Measurements from ENCODE around the gene HSD3B7. TPM values are rescaled to one million over a fixed set of nuclear protein-coding genes. Genes with fewer than 3 reads are reported as not detected.

Gene HSD3B7
- total RNA-seq, 4 donors from 2014 or later, result 12.4 to 29.8 (median 19.0) TPM

DNA sequence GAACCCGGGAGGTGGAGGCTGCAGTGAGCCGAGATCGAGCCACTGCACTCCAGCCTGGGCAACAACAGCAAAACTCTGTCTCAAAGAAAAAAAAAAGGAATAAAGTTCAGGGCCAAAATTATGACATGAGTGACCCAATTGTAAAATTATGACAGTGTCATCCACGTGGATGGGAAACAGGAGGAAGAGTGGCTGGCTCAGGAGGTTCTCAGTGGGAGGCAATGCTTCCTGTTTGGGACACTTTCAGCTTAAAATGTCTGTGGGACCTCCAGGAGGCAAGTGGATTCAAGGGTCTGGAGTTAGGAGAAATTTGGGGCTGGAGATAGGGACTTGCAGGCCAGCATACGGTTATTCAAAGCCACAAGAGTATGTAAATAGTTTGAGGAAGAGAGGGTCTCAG lies 40.3 kb downstream of the HSD3B7 start:
- no peak for TF ChIP-seq POLR2A (IDR thresholded peaks at IDR 0.05)
- TF ChIP-seq, protein P1, sequence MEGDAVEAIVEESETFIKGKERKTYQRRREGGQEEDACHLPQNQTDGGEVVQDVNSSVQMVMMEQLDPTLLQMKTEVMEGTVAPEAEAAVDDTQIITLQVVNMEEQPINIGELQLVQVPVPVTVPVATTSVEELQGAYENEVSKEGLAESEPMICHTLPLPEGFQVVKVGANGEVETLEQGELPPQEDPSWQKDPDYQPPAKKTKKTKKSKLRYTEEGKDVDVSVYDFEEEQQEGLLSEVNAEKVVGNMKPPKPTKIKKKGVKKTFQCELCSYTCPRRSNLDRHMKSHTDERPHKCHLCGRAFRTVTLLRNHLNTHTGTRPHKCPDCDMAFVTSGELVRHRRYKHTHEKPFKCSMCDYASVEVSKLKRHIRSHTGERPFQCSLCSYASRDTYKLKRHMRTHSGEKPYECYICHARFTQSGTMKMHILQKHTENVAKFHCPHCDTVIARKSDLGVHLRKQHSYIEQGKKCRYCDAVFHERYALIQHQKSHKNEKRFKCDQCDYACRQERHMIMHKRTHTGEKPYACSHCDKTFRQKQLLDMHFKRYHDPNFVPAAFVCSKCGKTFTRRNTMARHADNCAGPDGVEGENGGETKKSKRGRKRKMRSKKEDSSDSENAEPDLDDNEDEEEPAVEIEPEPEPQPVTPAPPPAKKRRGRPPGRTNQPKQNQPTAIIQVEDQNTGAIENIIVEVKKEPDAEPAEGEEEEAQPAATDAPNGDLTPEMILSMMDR (IDR thresholded peaks at IDR 0.05), result no peak
- no peak for DNase-seq (ENCODE audit: low spot score in 2 of 2)
- intact Hi-C loops (cut with DNase I; ENCODE audit: low total_unique reads), result no loop called here
- no peak overlapping the region for H3K4me3 ChIP-seq (ENCODE audit: low read depth, poor library complexity, severe bottlenecking)
- WGBS, 2 donors, result 76 to 77% methylated on average over 5 of the region's 5 CpGs

DNA sequence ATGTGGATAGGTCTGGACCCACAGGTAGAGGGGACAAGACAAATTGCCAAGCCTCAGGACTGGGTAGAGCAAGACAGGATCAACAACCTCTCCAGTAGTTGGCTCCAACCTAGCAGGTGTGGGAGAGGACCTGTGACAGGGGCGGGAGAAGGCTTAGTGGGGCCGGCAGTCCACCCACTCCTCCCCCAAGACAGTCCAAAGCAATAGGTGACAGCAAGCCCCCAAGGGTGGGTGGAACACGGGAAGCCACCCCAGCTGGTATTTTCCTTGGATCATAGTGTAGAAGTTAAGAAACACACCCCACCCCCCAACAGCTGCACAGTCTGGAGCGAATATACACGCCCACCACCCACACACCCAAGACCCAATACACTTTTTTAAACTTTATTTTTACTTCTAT lies 44.3 kb downstream of the HSD3B7 start:
- intact Hi-C loops (cut with DNase I; ENCODE audit: low total_unique reads), result no loop called here
- 64 to 68% methylated on average over 5 of the region's 5 CpGs for WGBS, 2 donors
- DNase-seq (ENCODE audit: low spot score in 2 of 2), result no peak
- H3K4me3 ChIP-seq (ENCODE audit: low read depth, poor library complexity, severe bottlenecking), result no peak overlapping the region
- TF ChIP-seq POLR2A (IDR thresholded peaks at IDR 0.05), result no peak
- TF ChIP-seq, protein P1 (IDR thresholded peaks at IDR 0.05), result no peak

DNA sequence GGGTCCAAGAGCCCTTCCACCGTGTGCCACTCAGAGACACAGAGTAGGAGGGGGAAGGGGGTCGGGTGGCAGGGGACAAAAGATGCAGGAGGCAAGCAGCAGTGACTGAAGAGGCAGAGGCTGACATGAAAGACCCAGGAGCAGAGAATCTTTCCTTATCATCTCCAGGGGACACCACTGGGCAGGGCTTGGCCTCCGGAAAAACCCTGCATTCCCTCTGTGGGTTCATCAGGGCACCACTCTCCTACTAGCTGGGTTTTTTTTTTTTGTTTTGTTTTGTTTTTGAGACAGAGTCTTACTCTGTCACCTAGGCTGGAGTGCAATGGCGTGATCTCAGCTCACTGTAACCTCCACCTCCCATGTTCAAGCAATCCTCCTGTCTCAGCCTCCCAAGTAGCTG lies 46.3 kb downstream of the HSD3B7 start:
- no peak for TF ChIP-seq POLR2A (IDR thresholded peaks at IDR 0.05)
- H3K4me3 ChIP-seq (ENCODE audit: low read depth, poor library complexity, severe bottlenecking), result no peak overlapping the region
- 82 to 86% methylated on average over 4 of the region's 4 CpGs for WGBS, 2 donors
- no peak for DNase-seq (ENCODE audit: low spot score in 2 of 2)
- intact Hi-C loops (cut with DNase I; ENCODE audit: low total_unique reads), result no loop called here

DNA sequence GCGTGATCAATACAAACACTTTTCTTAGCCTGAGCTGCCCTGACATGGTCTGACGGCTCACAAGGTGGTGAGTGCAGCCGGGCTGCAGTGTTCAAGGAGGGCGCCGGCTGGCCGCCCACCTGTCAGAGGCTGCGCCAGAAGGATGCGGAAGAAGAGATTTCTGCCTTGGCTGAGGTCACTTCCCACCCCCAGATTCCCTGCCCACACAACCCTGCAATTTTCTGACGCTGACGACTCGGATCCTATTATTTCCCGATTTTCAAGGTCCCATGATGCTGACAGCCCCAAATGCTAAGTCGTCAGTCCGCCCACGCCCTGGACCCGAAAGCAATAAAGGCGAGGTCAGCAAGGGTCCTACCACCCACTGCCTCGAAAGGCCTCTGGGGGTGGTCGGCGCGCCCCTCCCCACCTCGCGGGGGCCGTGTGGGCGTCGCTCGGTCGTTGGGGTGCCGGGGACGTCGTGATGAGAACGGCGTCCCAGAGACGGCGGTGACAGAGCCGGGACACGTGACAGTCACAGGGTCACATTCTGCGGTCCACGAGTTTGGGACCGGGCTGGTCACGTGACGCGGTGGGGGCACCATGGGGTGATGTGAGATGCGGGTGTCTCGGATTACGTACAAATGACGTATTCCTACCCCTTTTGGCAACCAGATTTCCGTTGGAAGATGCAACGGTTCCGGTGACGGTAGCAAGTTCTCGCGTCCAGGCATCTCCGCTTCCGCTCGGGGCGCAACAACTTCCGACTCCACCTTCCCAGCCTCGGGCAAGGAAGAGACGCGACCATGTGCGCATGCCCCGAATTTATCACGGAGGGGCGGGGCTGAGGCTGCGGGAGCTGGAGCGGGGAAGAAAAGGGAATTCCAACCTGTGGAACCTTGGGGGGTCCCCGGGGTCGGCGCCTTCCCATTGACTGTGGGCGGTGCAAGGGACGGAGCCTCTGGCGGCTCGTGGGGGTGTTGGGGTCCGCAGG lies 48.0 kb downstream of the HSD3B7 start, which contains the start of gene STX4:
TSS of gene STX4 (plus strand) at position 823 of the 973 bp plus-strand sequence. CDS start 248 bp downstream, outside the sequence.
- intact Hi-C loops (cut with DNase I; ENCODE audit: low total_unique reads), result no loop called here
- peak; percentile 98 to 100 for DNase-seq (ENCODE audit: low spot score in 2 of 2)
- WGBS, 2 donors, result 1% methylated on average over 31 to 74 of the region's 75 CpGs
- TF ChIP-seq, protein P1 (IDR thresholded peaks at IDR 0.05), result no peak
- TF ChIP-seq POLR2A (IDR thresholded peaks at IDR 0.05), result no peak
- peak within 1 kb of the TSS; percentile 93 for H3K4me3 ChIP-seq (ENCODE audit: low read depth, poor library complexity, severe bottlenecking)

DNA sequence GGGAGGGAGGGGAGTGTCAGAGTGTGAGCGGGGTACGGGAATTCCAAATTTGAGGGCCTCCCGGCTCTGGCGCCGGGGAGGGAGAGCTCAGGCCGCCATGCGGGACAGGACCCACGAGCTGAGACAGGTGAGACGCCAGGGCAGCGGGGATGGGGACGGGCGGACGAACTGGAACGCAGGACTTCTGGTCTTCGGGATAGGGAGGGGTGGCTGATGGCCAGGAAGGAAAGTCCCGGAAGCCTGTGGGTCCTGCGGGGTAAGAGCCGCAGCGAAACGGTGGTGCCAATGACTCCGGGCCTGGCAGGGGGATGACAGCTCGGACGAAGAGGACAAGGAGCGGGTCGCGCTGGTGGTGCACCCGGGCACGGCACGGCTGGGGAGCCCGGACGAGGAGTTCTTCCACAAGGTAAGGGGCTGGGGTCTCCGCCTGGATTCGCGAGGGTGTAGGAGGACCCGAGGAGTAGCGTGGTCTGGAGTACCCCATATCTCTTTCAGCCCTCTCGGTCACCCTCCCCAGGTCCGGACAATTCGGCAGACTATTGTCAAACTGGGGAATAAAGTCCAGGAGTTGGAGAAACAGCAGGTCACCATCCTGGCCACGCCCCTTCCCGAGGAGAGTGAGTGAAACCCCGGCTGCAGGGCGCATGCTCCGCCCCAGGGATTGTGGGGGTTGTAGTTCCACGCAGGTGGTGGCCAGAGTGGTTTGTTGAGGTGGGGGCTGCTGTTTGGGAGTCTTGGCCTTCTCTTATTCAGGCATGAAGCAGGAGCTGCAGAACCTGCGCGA lies 48.9 kb downstream of the HSD3B7 start:
- H3K4me3 ChIP-seq (ENCODE audit: low read depth, poor library complexity, severe bottlenecking), result peak overlapping the region; percentile 93
- TF ChIP-seq, protein P1 (IDR thresholded peaks at IDR 0.05), result no peak
- no peak for TF ChIP-seq POLR2A (IDR thresholded peaks at IDR 0.05)
- 1% methylated on average over 44 to 46 of the region's 47 CpGs for WGBS, 2 donors
- intact Hi-C loops (cut with DNase I; ENCODE audit: low total_unique reads), result no loop called here
- peak; percentile 92 to 98 for DNase-seq (ENCODE audit: low spot score in 2 of 2)

DNA sequence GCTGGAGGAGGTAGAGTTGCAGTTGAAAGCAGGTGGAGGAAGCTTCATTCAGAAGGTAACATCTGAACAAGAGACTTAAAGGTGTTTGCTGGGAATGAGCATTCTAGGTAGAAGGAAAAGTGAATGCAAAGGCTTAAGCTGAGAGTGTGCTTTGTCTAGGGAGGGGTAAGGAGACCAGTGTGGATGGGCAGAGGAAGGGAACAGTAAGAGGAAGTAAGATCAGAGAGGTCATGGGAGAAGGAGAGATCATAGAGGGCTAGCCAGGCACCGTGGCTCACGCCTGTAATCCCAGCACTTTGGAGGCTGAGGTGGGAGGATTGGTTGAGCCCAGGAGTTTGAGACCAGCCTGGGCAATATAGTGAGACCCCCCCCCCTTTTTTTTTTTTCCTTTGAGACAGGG lies 51.7 kb downstream of the HSD3B7 start:
- intact Hi-C loops (cut with DNase I; ENCODE audit: low total_unique reads), result no loop called here
- 37 to 70% methylated on average over 2 of the region's 2 CpGs for WGBS, 2 donors
- no peak for DNase-seq (ENCODE audit: low spot score in 2 of 2)
- H3K4me3 ChIP-seq (ENCODE audit: low read depth, poor library complexity, severe bottlenecking), result no peak overlapping the region
- no peak for TF ChIP-seq POLR2A (IDR thresholded peaks at IDR 0.05)
- TF ChIP-seq, protein P1 (IDR thresholded peaks at IDR 0.05), result no peak
